CD14-positive monocyte (primary cell): ENCODE results near the gene DLGAP1. TPM values are rescaled to one million over a fixed set of nuclear protein-coding genes. Genes with fewer than 3 reads are reported as not detected.

Source experiments
- DNase-seq, 3 donors: peaks; one replicate each; pipeline ENCODE4 v3.0.0-alpha.2; 2011 to 2022
- H2AFZ ChIP-seq: 2 replicates; pipeline ENCODE4 v1.6.0; 2012; ENCODE audit warnings: mild to moderate bottlenecking, low read depth, low read length, inconsistent platforms; ENCODE audit not compliant: insufficient read depth, poor library complexity, severe bottlenecking
- H3K27ac ChIP-seq, 2 donors: 1 replicate in 1 of 2; 2 replicates in 1 of 2; pipeline ENCODE4 v1.5.1; 2012 to 2013; ENCODE audit warnings: low read length in 2 of 2, control low read depth in 1 of 2, inconsistent platforms in 1 of 2, low read depth in 1 of 2, mild to moderate bottlenecking in 1 of 2
- H3K27me3 ChIP-seq, 2 donors: one replicate each; pipeline versions ENCODE4 v1.6.0 to v1.6.1; 2011 to 2013; ENCODE audit warnings: low read length in 2 of 2; ENCODE audit not compliant: control insufficient read depth in 2 of 2, insufficient read depth in 2 of 2
- H3K36me3 ChIP-seq, 2 donors: replicated peaks in 1 of 2; 1 replicate in 1 of 2; 2 replicates in 1 of 2; pipeline versions ENCODE4 v1.5.1 to v1.6.1; 2012 to 2013; ENCODE audit warnings: low read length in 2 of 2, control low read depth in 1 of 2, inconsistent platforms in 1 of 2, mild to moderate bottlenecking in 1 of 2; ENCODE audit not compliant: insufficient read depth in 2 of 2, control insufficient read depth in 1 of 2
- H3K4me1 ChIP-seq, 2 donors: 1 replicate in 1 of 2; 2 replicates in 1 of 2; pipeline versions ENCODE4 v1.5.1 to v1.6.1; 2012 to 2013; ENCODE audit warnings: low read length in 2 of 2, control low read depth in 1 of 2, inconsistent platforms in 1 of 2, mild to moderate bottlenecking in 1 of 2, moderate library complexity in 1 of 2; ENCODE audit not compliant: insufficient read depth in 2 of 2, control insufficient read depth in 1 of 2
- H3K4me2 ChIP-seq: replicated peaks from 2 replicates; pipeline ENCODE3; 2012; ENCODE audit warnings: low read length, moderate library complexity, mild to moderate bottlenecking; ENCODE audit not compliant: poor library complexity, severe bottlenecking; ENCODE audit errors: extremely low read depth
- H3K4me3 ChIP-seq, 3 experiments: fragments of 200-600 bp in 1 of 3; sonication (generic) in 1 of 3; replicated peaks in 1 of 3; 1 replicate in 2 of 3; 2 replicates in 1 of 3; pipeline ENCODE4 v1.5.1; 2011 to 2013; ENCODE audit warnings: low read length in 3 of 3, mild to moderate bottlenecking in 3 of 3, control low read depth in 2 of 3, low read depth in 2 of 3, inconsistent platforms in 1 of 3, moderate library complexity in 1 of 3
- H3K79me2 ChIP-seq: 2 replicates; pipeline ENCODE4 v1.6.0; 2012; ENCODE audit warnings: mild to moderate bottlenecking, control low read depth, inconsistent platforms, low read length, moderate library complexity; ENCODE audit not compliant: insufficient read depth
- H3K9ac ChIP-seq: 2 replicates; pipeline ENCODE4 v1.6.0; 2017; ENCODE audit warnings: low read length, mild to moderate bottlenecking; ENCODE audit not compliant: insufficient read depth, poor library complexity, severe bottlenecking
- H3K9me3 ChIP-seq, 2 donors: replicated peaks in 1 of 2; 1 replicate in 1 of 2; 2 replicates in 1 of 2; pipeline versions ENCODE4 v1.5.1 to v1.6.1; 2012 to 2013; ENCODE audit warnings: low read length in 2 of 2, control low read depth in 1 of 2; ENCODE audit not compliant: control insufficient read depth in 1 of 2, insufficient read depth in 1 of 2
- H4K20me1 ChIP-seq: 2 replicates; pipeline ENCODE4 v1.6.0; 2012; ENCODE audit warnings: mild to moderate bottlenecking, low read length, control low read depth, moderate library complexity; ENCODE audit not compliant: insufficient read depth
- H3K27ac Mint-ChIP-seq, 7 donors: one replicate each; pipeline ENCODE4 v1.8.0; 2020; ENCODE audit warnings: mild to moderate bottlenecking in 7 of 7, mixed read lengths in 7 of 7, moderate library complexity in 6 of 7, inconsistent platforms in 2 of 7
- H3K27me3 Mint-ChIP-seq, 3 donors: one replicate each; pipeline ENCODE4 v1.8.0; 2021 to 2022; ENCODE audit warnings: low read depth in 3 of 3, mild to moderate bottlenecking in 3 of 3, mixed read lengths in 3 of 3, moderate library complexity in 3 of 3, inconsistent platforms in 1 of 3
- H3K36me3 Mint-ChIP-seq, 2 donors: one replicate each; pipeline ENCODE4 v1.8.0; 2020; ENCODE audit warnings: mixed read lengths in 2 of 2, inconsistent platforms in 1 of 2, mild to moderate bottlenecking in 1 of 2
- H3K4me1 Mint-ChIP-seq: one replicate; pipeline ENCODE4 v1.8.0; 2020; ENCODE audit warnings: mild to moderate bottlenecking, mixed read lengths
- H3K4me3 Mint-ChIP-seq, 2 donors: one replicate each; pipeline ENCODE4 v1.8.0; 2020; ENCODE audit warnings: mild to moderate bottlenecking in 2 of 2, mixed read lengths in 2 of 2, moderate library complexity in 1 of 2
- H3K9me3 Mint-ChIP-seq, 7 donors: one replicate each; pipeline ENCODE4 v1.8.0; 2020 to 2022; ENCODE audit warnings: mixed read lengths in 7 of 7, mild to moderate bottlenecking in 6 of 7, moderate library complexity in 6 of 7, inconsistent platforms in 2 of 7
- CTCF ChIP-seq: fragments of 200-600 bp; IDR thresholded peaks from one replicate; pipeline ENCODE4 v1.8.0; 2022; ENCODE audit warnings: antibody characterized with exemption, mild to moderate bottlenecking
- WGBS: methylation state at CpG from one replicate; pipeline ENCODE4 v1.1.5; 2013; ENCODE audit warnings: missing lambda C conversion rate; ENCODE audit not compliant: insufficient coverage; 5-methylcytosine and 5-hydroxymethylcytosine counted together
- intact Hi-C, 2 donors: fragments of 100-400 bp; cut with micrococcal nuclease; formaldehyde crosslinking; loops; one replicate each; pipeline versions ENCODE4 v1.15.0 to v1.15.1; 2023
- polyA plus RNA-seq, 3 donors: library from polyadenylated mRNA; depleted of rRNA in 1 of 3; unstranded in 2 of 3; stranded (reverse) in 1 of 3; fragments of 300-500 nt in 2 of 3; fragments of >200 nt in 1 of 3; fragmentation: Illumina TruSeq in 2 of 3; gene quantifications; 1 replicate in 2 of 3; 2 replicates in 1 of 3; pipeline ENCODE4 v1.2.3, GENCODE V29; 2012 to 2021

DLGAP1 gene
- polyA plus RNA-seq, 3 donors, result 0.09 to 0.42 TPM; not detected in 1

GRCh38 chr18:4248686-4249085 lies 206.4 kb downstream of the DLGAP1 start:
- Mint-ChIP-seq H3K9me3 (peaks cover 0 to 5% (median 2%) of the 10 kb centered on the region in 7 donors), H3K27me3 (peaks cover 0 to 1% (median 0%) of the 10 kb centered on the region in 3 donors), H3K36me3 (no peaks in the 10 kb centered on the region), H3K4me3 (no peak overlapping the region), H3K27ac (no peak overlapping the region), H3K4me1 (no peaks in the 10 kb centered on the region)
- H4K20me1 ChIP-seq, result no peaks in the 10 kb centered on the region
- no peaks in the 10 kb centered on the region for H3K79me2 ChIP-seq
- intact Hi-C loops, result no loop called here
- H3K27me3 ChIP-seq, result no peaks in the 10 kb centered on the region
- H3K4me1 ChIP-seq, result no peaks in the 10 kb centered on the region
- H3K4me3 ChIP-seq, result no peak overlapping the region
- no peak overlapping the region for H2AFZ ChIP-seq
- no peak for TF ChIP-seq CTCF
- WGBS, result 81% methylated on average over 9 of the region's 10 CpGs
- no peak overlapping the region for H3K4me2 ChIP-seq
- H3K27ac ChIP-seq, result no peak overlapping the region
- H3K9me3 ChIP-seq, result no peaks in the 10 kb centered on the region
- no peak for DNase-seq
- H3K36me3 ChIP-seq, result no peaks in the 10 kb centered on the region
- no peak overlapping the region for H3K9ac ChIP-seq

GRCh38 chr18:4246374-4246773 lies 208.7 kb downstream of the DLGAP1 start:
- H3K79me2 ChIP-seq, result no peaks in the 10 kb centered on the region
- Mint-ChIP-seq H3K4me3 (no peak overlapping the region), H3K36me3 (no peaks in the 10 kb centered on the region), H3K27ac (no peak overlapping the region), H3K9me3 (peaks cover 0 to 5% (median 2%) of the 10 kb centered on the region in 7 donors), H3K4me1 (no peaks in the 10 kb centered on the region), H3K27me3 (no peaks in the 10 kb centered on the region)
- no peak overlapping the region for H3K4me2 ChIP-seq
- H3K4me1 ChIP-seq, result no peaks in the 10 kb centered on the region
- no peaks in the 10 kb centered on the region for H3K27me3 ChIP-seq
- no peak for DNase-seq
- H2AFZ ChIP-seq, result no peak overlapping the region
- H3K36me3 ChIP-seq, result no peaks in the 10 kb centered on the region
- no peak overlapping the region for H3K9ac ChIP-seq
- H4K20me1 ChIP-seq, result no peaks in the 10 kb centered on the region
- H3K9me3 ChIP-seq, result no peaks in the 10 kb centered on the region
- WGBS, result no CpG with 5 or more reads among the region's 4 CpGs
- no peak for TF ChIP-seq CTCF
- intact Hi-C loops, result no loop called here
- H3K4me3 ChIP-seq, result no peak overlapping the region
- no peak overlapping the region for H3K27ac ChIP-seq
